Fibroblast of skin of abdomen (primary cell): Measurements from ENCODE around the gene SPATA2L.

Experiments used
- DNase-seq: peaks from one replicate; pipeline ENCODE4 v3.0.0-alpha.2; 2013

Gene SPATA2L

DNA sequence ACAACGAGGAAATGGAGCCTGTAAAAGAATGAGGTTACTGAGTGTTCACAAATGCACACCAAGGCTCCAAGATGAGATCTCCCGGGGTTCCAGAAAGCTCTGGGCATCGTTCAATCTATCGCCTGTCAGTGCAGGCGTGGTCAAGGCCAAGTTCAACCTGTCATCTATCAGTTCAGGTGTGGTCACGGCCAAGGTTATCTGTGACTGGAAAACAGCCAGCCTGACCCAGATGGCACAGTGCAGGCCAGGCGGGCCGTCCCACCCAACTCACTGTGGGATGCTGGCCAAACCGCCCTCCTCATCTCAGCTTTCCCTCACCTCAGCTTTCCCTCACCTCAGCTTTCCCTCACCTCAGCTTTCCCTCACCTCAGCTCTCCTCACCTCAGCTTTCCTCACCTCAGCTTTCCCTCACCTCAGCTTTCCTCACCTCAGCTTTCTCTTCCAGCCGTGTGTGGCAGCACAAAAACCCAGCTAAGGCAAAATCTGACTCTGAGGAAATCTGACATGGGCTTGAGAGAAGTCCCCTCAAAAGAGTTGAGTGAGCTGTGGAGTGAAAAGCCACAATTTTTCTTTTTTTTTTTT is 46.4 kb downstream of the SPATA2L start:
- DNase-seq = no peak

DNA sequence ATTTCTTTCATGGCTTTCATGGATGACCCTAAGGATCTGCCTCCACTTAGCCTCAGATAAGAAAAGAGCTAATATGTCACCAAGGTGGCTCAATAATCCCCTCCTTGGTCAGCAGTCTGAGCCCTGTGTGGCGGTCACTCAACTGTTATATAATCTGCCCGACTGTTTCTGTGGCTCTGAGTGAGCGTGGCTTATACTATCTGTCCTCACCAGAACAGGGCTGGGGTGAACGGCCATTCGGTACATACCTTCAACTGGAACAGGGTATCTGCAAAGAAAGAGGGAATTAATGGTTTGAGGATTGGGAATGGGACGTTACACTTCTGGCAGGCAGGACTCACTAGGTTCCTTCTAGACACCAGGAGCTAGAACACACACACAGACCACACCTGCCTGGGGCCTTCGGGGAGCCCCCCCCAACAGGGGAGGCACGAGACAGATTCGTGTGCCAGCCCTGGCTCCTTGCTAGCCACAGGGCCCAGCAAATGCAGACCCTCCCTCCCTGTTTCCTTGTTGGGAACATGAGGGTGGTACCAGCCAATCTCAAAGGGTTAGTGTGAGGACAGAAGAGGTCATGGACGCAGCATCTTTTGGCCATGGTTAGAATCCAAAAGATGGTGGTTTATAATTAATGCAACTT is 47.7 kb downstream of the SPATA2L start:
- DNase-seq = no peak

DNA sequence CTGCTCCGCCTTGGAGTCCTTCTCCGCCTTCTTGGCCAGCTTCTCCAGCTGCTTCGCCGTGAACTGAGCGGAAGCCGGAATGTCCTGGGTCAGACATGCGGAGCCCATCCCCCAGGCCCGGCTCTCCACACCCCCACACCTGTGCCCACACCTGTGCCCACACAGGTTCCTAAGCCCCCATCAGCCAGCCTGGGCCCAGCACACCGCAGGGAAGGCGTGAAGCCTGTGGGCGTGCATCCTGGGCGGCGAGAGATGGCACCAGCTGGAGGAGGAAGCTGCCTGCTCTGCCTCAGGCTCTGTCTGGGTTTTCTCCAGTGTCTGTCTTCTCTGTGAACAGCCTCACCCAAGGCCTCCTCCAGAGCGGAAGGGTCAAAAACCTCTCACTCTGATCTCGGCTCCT is 49.9 kb downstream of the SPATA2L start:
- no peak for DNase-seq

DNA sequence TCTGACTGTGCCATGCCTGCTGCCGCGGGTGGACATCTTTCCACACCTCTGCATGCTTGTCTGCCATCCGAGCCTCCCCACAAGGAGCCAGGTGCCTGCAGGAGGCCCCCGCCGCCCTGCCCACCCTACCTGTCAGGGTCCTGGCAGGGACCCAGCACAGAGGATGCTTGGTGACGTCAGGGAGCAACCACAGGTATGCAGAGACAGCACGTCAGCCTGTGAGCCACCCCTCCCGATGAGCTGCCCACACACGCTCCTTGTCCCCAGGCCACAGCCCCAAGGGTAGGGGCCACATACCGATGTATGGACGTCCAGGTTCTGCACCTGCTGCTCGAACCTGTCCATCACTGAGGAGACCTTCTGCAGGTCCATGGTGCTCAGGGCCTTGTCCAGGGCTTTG is 54.6 kb downstream of the SPATA2L start:
- DNase-seq = no peak
